GM13977 (cell line): ENCODE data around the gene EFNA1.

Experiments used
- DNase-seq: peaks from one replicate; pipeline ENCODE4 v3.0.0; 2012; ENCODE audit warnings: low spot score
- CTCF ChIP-seq: IDR thresholded peaks from 2 replicates; pipeline ENCODE4 v1.5.1; 2012; ENCODE audit warnings: mild to moderate bottlenecking, control low read depth; ENCODE audit not compliant: insufficient read depth; ENCODE audit errors: extremely low read depth, missing control alignments
- in situ Hi-C: fragments of 300-500 bp; cut with MboI; formaldehyde crosslinking; loops from one replicate; pipeline ENCODE4 v1.12.0; 2022; ENCODE audit warnings: low sequenced_read_pairs, low pct_unique_long_range_greater_than_20kb, mixed read lengths, inconsistent platforms; ENCODE audit not compliant: unreplicated experiment

EFNA1 gene

GRCh38 chr1:155128755-155129473 is 1.2 kb downstream of the EFNA1 start:
- no peak for DNase-seq
- TF ChIP-seq CTCF, result no peak
- in situ Hi-C loops, result no loop called here

GRCh38 chr1:155130272-155131006 is 2.8 kb downstream of the EFNA1 start:
- in situ Hi-C loops, result no loop called here
- no peak for DNase-seq

GRCh38 chr1:155131285-155131684 is 3.6 kb downstream of the EFNA1 start:
- no peak for TF ChIP-seq CTCF
- DNase-seq, result no peak
- in situ Hi-C loops, result no loop called here

More at GRCh38 chr1:155130272-155131006, 2.8 kb downstream of the EFNA1 start:
- TF ChIP-seq CTCF, result no peak

- no peak for TF ChIP-seq CTCF
- DNase-seq, result no peak
- in situ Hi-C loops, result no loop called here
Observed at GRCh38 chr1:155131856-155132255, 4.2 kb downstream of the EFNA1 start.

GRCh38 chr1:155133799-155134281 is 6.2 kb downstream of the EFNA1 start:
- in situ Hi-C loops, result no loop called here
- no peak for TF ChIP-seq CTCF
- DNase-seq, result no peak

GRCh38 chr1:155134322-155134721 is 6.6 kb downstream of the EFNA1 start:
- no peak for TF ChIP-seq CTCF
- in situ Hi-C loops, result no loop called here
- no peak for DNase-seq
